HL-60 (cell line): Measurements from ENCODE around the gene NFIB.

ENCODE experiments used
- DNase-seq, 2 experiments: peaks; one replicate each; pipeline ENCODE4 v3.0.0-alpha.2; 2010 to 2020; ENCODE audit warnings: low read depth in 1 of 2, low spot score in 1 of 2
- H3K27ac ChIP-seq: fragments of 250-450 bp; sonication (Bioruptor Pico); replicated peaks from 2 replicates; pipeline ENCODE4 v1.5.1; 2020; ENCODE audit warnings: mild to moderate bottlenecking, moderate library complexity
- H3K27me3 ChIP-seq: fragments of 250-450 bp; sonication (Bioruptor Pico); 2 replicates; pipeline ENCODE4 v1.5.1; 2021; ENCODE audit warnings: mild to moderate bottlenecking, moderate library complexity; ENCODE audit not compliant: insufficient read depth, poor library complexity, severe bottlenecking
- H3K4me3 ChIP-seq: replicated peaks from 2 replicates; pipeline ENCODE4 v1.5.1; 2011; ENCODE audit warnings: mild to moderate bottlenecking, control low read depth, low read length; ENCODE audit not compliant: insufficient read depth
- CTCF ChIP-seq: IDR thresholded peaks from one replicate; pipeline ENCODE4 v1.5.1; 2011; ENCODE audit warnings: low read length, control low read depth, inconsistent platforms; ENCODE audit not compliant: insufficient read depth
- GABPA ChIP-seq: IDR thresholded peaks from 2 replicates; pipeline ENCODE4 v1.6.1; 2012; ENCODE audit warnings: low read depth
- POLR2AphosphoS5 ChIP-seq: IDR thresholded peaks from 2 replicates; pipeline ENCODE4 v1.6.1; 2012; ENCODE audit warnings: low read depth
- REST ChIP-seq: IDR thresholded peaks from 2 replicates; pipeline ENCODE4 v1.6.1; 2012; ENCODE audit warnings: low read depth; ENCODE audit not compliant: insufficient replicate concordance
- SPI1 ChIP-seq: IDR thresholded peaks from 2 replicates; pipeline ENCODE4 v1.6.1; 2012; ENCODE audit warnings: low read depth, mild to moderate bottlenecking, borderline replicate concordance

Gene NFIB

GRCh38 chr9:14270358-14271092 is 43.4 kb downstream of the NFIB start:
- TF ChIP-seq SPI1: no peak
- no peak for TF ChIP-seq GABPA
- TF ChIP-seq CTCF: no peak
- no peak for TF ChIP-seq POLR2AphosphoS5
- TF ChIP-seq REST: no peak
- DNase-seq: no peak
- Histone ChIP-seq H3K27ac (no peak overlapping the region), H3K4me3 (no peak overlapping the region), H3K27me3 (no peaks in the 10 kb centered on the region)

GRCh38 chr9:14269916-14270315 is 44.0 kb downstream of the NFIB start:
- no peaks in the 10 kb centered on the region for H3K27me3 ChIP-seq
- no peak for TF ChIP-seq POLR2AphosphoS5
- no peak for TF ChIP-seq SPI1
- DNase-seq: no peak
- H3K4me3 ChIP-seq: no peak overlapping the region
- no peak overlapping the region for H3K27ac ChIP-seq

GRCh38 chr9:14263707-14264483 is 50.0 kb downstream of the NFIB start:
- Histone ChIP-seq H3K27ac (no peak overlapping the region), H3K27me3 (no peaks in the 10 kb centered on the region), H3K4me3 (no peak overlapping the region)
- no peak for DNase-seq
- TF ChIP-seq CTCF: no peak
- no peak for TF ChIP-seq POLR2AphosphoS5
- no peak for TF ChIP-seq SPI1
- TF ChIP-seq REST: no peak
- TF ChIP-seq GABPA: no peak

GRCh38 chr9:14262827-14263226 is 51.1 kb downstream of the NFIB start:
- DNase-seq: no peak
- Histone ChIP-seq H3K4me3 (no peak overlapping the region), H3K27ac (no peak overlapping the region), H3K27me3 (no peaks in the 10 kb centered on the region)
- TF ChIP-seq POLR2AphosphoS5 (no peak), REST (no peak), CTCF (no peak), SPI1 (no peak), GABPA (no peak)
